Kidney epithelial cell (primary cell): ENCODE measurements around the gene SEPTIN5. TPM values are rescaled to one million over a fixed set of nuclear protein-coding genes. Genes with fewer than 3 reads are reported as not detected.

Source experiments
- DNase-seq: peaks from one replicate; pipeline ENCODE4 v3.0.0-alpha.2; 2010; ENCODE audit warnings: low read depth
- H3K27me3 ChIP-seq: 2 replicates; pipeline ENCODE4 v1.6.0; 2011; ENCODE audit warnings: low read length; ENCODE audit not compliant: control insufficient read depth, insufficient read depth
- H3K36me3 ChIP-seq: 2 replicates; pipeline ENCODE4 v1.5.1; 2011; ENCODE audit warnings: low read length; ENCODE audit not compliant: control insufficient read depth, insufficient read depth
- H3K4me3 ChIP-seq: 2 replicates; pipeline ENCODE4 v1.5.1; 2011; ENCODE audit warnings: low read depth, mild to moderate bottlenecking, control low read depth, low read length
- total RNA-seq: library from RNA; depleted of rRNA; stranded (reverse); fragments of >200 nt; gene quantifications from 2 replicates; pipeline ENCODE4 v1.2.3, GENCODE V29; 2015
- TF ChIP-seq, protein P1 (sequence below): IDR thresholded peaks from 2 replicates; pipeline ENCODE4 v1.5.1; 2011; ENCODE audit warnings: mild to moderate bottlenecking, moderate library complexity, low read length, control low read depth, inconsistent platforms; ENCODE audit not compliant: insufficient read depth, poor library complexity, severe bottlenecking

Gene SEPTIN5
- total RNA-seq, 1 donor from 2014 or later: 10.1 TPM

- H3K36me3 ChIP-seq: no peaks in the 10 kb centered on the region
- no peak overlapping the region for H3K4me3 ChIP-seq
- peaks cover 9% of the 10 kb centered on the region for H3K27me3 ChIP-seq
- TF ChIP-seq, protein P1, sequence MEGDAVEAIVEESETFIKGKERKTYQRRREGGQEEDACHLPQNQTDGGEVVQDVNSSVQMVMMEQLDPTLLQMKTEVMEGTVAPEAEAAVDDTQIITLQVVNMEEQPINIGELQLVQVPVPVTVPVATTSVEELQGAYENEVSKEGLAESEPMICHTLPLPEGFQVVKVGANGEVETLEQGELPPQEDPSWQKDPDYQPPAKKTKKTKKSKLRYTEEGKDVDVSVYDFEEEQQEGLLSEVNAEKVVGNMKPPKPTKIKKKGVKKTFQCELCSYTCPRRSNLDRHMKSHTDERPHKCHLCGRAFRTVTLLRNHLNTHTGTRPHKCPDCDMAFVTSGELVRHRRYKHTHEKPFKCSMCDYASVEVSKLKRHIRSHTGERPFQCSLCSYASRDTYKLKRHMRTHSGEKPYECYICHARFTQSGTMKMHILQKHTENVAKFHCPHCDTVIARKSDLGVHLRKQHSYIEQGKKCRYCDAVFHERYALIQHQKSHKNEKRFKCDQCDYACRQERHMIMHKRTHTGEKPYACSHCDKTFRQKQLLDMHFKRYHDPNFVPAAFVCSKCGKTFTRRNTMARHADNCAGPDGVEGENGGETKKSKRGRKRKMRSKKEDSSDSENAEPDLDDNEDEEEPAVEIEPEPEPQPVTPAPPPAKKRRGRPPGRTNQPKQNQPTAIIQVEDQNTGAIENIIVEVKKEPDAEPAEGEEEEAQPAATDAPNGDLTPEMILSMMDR: no peak
- no peak for DNase-seq
Measured at GRCh38 chr22:19687561-19688300, 26.6 kb upstream of the SEPTIN5 start.

DNA sequence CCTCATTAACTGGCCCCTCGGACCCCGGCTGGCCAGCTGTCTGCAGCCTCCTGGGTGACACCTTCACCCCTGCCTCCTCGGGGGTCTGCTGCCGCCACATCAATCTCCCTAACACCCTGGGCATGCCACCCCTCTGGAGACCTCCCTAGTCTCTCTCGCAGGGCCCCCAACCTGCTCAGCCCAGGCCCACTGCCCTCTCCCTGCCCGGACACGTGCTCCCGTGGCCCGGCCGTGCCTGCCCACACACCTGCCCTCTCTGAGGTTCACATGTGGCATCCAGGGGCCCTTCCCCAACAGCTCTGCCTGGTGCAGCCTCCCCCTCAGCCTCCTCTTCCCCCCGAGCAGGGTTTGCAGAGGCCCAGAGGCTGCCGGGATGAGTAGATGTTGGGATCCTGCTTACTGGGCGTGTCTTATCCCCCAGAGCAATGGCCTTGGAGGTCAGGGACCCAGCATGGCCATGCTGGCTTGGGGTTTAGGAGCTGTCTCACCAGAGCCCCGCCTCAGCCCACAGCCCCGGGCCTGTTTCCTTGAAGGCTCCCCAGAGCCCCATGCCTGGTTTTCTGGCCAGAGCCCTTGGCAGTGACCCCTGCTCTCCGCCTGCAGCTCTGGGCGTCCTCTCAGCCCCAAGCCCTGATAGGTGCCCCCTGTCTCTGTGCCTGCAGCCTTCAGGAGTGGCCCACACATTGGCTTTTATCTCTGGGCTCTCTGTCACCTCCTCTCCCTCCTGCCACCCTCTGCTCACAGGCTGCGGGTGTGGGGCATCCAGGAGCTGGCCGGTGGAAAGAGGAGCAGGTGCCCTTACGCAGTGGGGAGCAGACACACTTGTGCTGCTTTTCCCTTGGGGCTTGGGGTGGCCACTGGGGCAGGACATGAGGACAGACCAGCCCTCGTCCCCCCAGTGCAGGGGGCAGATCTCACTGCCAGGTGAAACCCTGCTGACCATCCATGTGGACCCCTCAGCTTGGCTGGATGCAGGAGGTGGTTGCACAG lies 25.7 kb upstream of the SEPTIN5 start:
- Histone ChIP-seq H3K4me3 (no peak overlapping the region), H3K36me3 (no peaks in the 10 kb centered on the region), H3K27me3 (peaks cover 9% of the 10 kb centered on the region)
- TF ChIP-seq, protein P1: no peak
- DNase-seq: no peak

DNA sequence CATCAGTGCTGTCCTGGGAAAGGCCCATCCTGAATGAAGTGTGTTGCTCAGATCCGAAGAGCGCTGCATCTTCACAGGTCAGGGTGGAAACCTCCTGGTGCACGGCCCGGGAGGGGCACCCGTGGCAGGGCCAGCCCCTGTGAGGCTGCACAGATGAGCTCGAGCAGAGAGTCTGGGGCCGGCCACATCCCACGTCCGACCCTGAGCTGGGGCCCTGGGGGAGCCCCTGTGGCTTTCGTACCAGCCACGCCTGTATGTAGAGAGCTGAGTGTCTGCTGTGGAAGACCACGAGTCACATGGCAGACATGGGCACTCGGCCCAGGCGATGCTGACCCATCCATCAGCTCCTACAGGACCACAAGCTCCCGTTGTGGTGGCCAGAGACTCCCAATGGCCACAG lies 24.9 kb upstream of the SEPTIN5 start:
- Histone ChIP-seq H3K36me3 (no peaks in the 10 kb centered on the region), H3K27me3 (peaks cover 9% of the 10 kb centered on the region), H3K4me3 (no peak overlapping the region)
- DNase-seq: no peak
- TF ChIP-seq, protein P1: no peak

GRCh38 chr22:19691007-19691720 lies 23.1 kb upstream of the SEPTIN5 start:
- H3K4me3 ChIP-seq: no peak overlapping the region
- TF ChIP-seq, protein P1: no peak
- DNase-seq: no peak
- no peaks in the 10 kb centered on the region for H3K36me3 ChIP-seq
- H3K27me3 ChIP-seq: peaks cover 9% of the 10 kb centered on the region

- peak; percentile 31 for DNase-seq
- H3K27me3 ChIP-seq: peaks cover 9% of the 10 kb centered on the region
- H3K4me3 ChIP-seq: no peak overlapping the region
- TF ChIP-seq, protein P1: no peak
- no peaks in the 10 kb centered on the region for H3K36me3 ChIP-seq
Measured at GRCh38 chr22:19691721-19692341, 22.5 kb upstream of the SEPTIN5 start.
